HCT116 (cell line): ENCODE measurements around the gene KRT2.

ENCODE experiments used
- ATF3 ChIP-seq: IDR thresholded peaks from 2 replicates; pipeline ENCODE4 v1.6.1; 2012
- EZH2 ChIP-seq: fragments of 200-600 bp; sonication (generic); IDR thresholded peaks from 2 replicates; pipeline ENCODE4 v1.6.1; 2017; ENCODE audit warnings: antibody characterized with exemption, mixed run types
- EZH2phosphoT487 ChIP-seq: fragments of 200-600 bp; IDR thresholded peaks from 2 replicates; pipeline ENCODE4 v1.6.1; 2018; ENCODE audit warnings: antibody characterized with exemption, borderline replicate concordance
- FOSL1 ChIP-seq: IDR thresholded peaks from 2 replicates; pipeline ENCODE4 v1.6.1; 2012; ENCODE audit warnings: low read depth
- MAX ChIP-seq: IDR thresholded peaks from 2 replicates; pipeline ENCODE4 v1.6.1; 2012
- POLR2A ChIP-seq: IDR thresholded peaks from 2 replicates; pipeline ENCODE4 v1.7.0; 2011; ENCODE audit warnings: borderline replicate concordance; ENCODE audit not compliant: insufficient read depth, insufficient read length; ENCODE audit errors: extremely low read depth
- RAD21 ChIP-seq: IDR thresholded peaks from 2 replicates; pipeline ENCODE4 v1.6.1; 2012; ENCODE audit warnings: low read depth, mild to moderate bottlenecking
- SP1 ChIP-seq: IDR thresholded peaks from 2 replicates; pipeline ENCODE4 v1.6.1; 2012; ENCODE audit warnings: low read depth
- YY1 ChIP-seq: IDR thresholded peaks from 2 replicates; pipeline ENCODE4 v1.6.1; 2011; ENCODE audit warnings: low read length, low read depth, moderate library complexity, mild to moderate bottlenecking; ENCODE audit not compliant: insufficient replicate concordance; ENCODE audit errors: extremely low read depth
- ZFX ChIP-seq: fragments of 450-650 bp; IDR thresholded peaks from 2 replicates; pipeline ENCODE4 v1.6.1; 2017
- ZNF274 ChIP-seq: fragments of 200-500 bp; sonication (Bioruptor generic); IDR thresholded peaks from 2 replicates; pipeline ENCODE4 v1.6.1; 2014; ENCODE audit warnings: mild to moderate bottlenecking, low read depth, low read length, inconsistent platforms
- TF ChIP-seq, protein P1 (sequence below), 3 experiments: fragments of 200-600 bp in 1 of 3; sonication (generic) in 1 of 3; IDR thresholded peaks in 2 of 3; conservative IDR thresholded peaks in 1 of 3; 2 replicates each; pipeline ENCODE4 v1.5.1; 2012 to 2017; ENCODE audit warnings: low read depth in 2 of 3, low read length in 2 of 3, antibody characterized with exemption in 1 of 3, borderline replicate concordance in 1 of 3, control low read depth in 1 of 3, mild to moderate bottlenecking in 1 of 3, mixed read lengths in 1 of 3, mixed run types in 1 of 3, moderate library complexity in 1 of 3; ENCODE audit not compliant: insufficient read depth in 1 of 3
- TF ChIP-seq, protein P2 (sequence below): IDR thresholded peaks from 2 replicates; pipeline ENCODE4 v1.6.1; 2012; ENCODE audit warnings: low read depth

DNA sequence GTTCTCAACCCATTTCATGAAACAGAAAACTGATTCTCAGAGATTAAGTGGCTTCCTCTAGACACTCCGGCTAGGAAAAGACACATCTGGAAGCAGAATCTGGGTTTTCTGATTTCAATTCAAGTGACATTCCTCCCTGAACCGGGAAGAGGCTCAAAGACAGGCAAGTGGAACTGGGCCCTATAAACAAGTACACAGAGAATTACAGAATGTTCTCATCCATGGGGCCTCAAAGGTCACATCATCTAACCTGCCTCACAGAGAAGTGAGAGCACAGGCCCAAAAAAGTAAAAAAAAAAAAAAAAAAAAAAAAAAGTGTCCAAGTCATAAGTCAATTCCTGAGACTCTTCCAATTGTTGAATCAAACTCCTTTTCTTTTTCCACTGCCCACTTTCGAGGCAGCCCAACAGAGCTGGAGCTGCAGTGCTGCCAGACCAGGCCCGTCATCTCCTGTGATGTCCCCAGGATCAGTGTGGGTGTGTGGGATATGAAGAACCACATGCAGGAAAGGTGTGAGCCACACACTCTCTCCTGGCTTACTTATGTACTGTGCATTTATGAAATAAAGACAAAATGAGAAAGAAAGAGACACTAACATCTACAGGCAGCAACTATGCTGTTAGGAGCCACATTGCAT, 31.0 kb upstream of the KRT2 start:
- TF ChIP-seq, protein P1, sequence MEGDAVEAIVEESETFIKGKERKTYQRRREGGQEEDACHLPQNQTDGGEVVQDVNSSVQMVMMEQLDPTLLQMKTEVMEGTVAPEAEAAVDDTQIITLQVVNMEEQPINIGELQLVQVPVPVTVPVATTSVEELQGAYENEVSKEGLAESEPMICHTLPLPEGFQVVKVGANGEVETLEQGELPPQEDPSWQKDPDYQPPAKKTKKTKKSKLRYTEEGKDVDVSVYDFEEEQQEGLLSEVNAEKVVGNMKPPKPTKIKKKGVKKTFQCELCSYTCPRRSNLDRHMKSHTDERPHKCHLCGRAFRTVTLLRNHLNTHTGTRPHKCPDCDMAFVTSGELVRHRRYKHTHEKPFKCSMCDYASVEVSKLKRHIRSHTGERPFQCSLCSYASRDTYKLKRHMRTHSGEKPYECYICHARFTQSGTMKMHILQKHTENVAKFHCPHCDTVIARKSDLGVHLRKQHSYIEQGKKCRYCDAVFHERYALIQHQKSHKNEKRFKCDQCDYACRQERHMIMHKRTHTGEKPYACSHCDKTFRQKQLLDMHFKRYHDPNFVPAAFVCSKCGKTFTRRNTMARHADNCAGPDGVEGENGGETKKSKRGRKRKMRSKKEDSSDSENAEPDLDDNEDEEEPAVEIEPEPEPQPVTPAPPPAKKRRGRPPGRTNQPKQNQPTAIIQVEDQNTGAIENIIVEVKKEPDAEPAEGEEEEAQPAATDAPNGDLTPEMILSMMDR (IDR thresholded peaks at IDR 0.05 in 2 of 3, conservative IDR thresholded peaks at IDR 0.05 in 1 of 3; ENCODE audit: borderline replicate concordance in 1 of 3, insufficient read depth in 1 of 3, low read depth in 2 of 3, low read length in 2 of 3), result no peak
- TF ChIP-seq ZNF274, result no peak
- TF ChIP-seq RAD21, result no peak
- TF ChIP-seq MAX, result no peak
- no peak for TF ChIP-seq ZFX
- TF ChIP-seq FOSL1, result no peak
- TF ChIP-seq POLR2A, result no peak
- no peak for TF ChIP-seq SP1
- TF ChIP-seq EZH2phosphoT487, result no peak
- no peak for TF ChIP-seq YY1
- no peak for TF ChIP-seq ATF3
- TF ChIP-seq, protein P2, sequence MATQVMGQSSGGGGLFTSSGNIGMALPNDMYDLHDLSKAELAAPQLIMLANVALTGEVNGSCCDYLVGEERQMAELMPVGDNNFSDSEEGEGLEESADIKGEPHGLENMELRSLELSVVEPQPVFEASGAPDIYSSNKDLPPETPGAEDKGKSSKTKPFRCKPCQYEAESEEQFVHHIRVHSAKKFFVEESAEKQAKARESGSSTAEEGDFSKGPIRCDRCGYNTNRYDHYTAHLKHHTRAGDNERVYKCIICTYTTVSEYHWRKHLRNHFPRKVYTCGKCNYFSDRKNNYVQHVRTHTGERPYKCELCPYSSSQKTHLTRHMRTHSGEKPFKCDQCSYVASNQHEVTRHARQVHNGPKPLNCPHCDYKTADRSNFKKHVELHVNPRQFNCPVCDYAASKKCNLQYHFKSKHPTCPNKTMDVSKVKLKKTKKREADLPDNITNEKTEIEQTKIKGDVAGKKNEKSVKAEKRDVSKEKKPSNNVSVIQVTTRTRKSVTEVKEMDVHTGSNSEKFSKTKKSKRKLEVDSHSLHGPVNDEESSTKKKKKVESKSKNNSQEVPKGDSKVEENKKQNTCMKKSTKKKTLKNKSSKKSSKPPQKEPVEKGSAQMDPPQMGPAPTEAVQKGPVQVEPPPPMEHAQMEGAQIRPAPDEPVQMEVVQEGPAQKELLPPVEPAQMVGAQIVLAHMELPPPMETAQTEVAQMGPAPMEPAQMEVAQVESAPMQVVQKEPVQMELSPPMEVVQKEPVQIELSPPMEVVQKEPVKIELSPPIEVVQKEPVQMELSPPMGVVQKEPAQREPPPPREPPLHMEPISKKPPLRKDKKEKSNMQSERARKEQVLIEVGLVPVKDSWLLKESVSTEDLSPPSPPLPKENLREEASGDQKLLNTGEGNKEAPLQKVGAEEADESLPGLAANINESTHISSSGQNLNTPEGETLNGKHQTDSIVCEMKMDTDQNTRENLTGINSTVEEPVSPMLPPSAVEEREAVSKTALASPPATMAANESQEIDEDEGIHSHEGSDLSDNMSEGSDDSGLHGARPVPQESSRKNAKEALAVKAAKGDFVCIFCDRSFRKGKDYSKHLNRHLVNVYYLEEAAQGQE, result no peak
- no peak for TF ChIP-seq EZH2
